Measurements from ENCODE around the gene PRAME.

PRAME gene

DNA sequence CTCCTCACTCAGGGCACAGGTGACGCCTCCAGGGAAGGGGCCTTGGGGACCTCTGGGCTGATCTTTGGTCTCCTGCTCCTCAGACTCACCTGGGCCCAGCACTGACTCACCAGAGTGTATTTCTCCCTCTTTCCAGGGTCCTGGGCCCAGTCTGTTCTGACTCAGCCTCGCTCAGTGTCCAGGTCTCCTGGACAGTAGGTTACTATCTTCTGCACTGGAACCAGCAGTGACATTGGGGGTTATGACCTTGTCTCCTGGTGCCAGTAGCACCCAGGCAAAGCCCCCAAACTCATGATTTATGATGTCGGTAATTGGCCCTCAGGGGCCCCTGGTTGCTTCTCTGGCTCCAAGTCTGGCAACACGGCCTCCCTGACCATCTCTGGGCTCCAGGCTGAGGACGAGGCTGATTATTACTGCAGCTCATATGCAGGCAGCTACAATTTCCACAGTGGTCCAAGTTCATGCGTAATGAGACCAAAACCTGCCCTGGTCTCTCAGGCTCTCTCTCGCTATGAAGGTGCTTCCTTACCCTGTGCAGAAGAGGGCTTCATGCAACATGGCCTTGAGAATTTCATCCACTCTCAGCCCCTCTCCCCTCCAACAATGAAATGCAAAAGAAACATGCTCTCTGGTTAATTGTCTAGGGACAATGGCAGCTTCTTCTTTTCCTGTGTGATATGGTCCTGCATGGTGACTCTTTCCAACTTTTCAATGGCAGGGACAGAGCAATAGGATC, 21.0 kb upstream of the PRAME start:
- no peak for DNase-seq (ENCODE audit: low read depth)

DNA sequence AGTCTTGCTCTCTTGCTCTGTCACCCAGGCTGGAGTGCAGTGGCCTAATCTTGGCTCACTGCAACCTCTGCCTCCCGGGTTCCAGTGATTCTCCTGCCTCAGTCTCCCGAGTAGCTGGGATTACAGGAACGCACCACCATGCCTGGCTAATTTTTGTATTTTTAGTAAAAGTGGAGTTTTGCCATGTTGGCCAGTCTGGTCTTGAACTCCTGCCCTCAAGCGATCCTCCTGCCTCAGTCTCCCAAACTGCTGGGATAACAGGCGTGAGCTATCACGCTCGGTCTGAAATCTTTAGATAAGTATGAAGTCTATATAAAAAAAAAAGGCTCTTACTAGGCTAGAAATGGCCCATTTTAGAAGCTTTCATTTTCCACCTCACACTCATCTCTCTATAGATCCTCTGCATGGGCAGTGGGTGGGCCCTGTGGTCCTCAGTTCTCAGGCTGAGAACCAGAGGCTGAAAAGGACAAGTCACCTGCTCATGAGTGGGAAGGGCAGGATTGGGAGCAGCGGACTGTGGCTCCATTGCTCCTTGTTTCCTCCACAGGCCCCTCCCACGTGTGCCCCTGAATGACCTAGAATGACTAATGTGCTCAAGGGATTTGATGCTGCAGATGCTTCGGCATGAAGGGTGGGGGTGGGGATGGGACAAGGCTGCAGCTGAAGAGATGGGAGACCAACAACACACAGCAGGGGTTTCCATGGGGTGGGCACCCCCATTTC, 19.8 kb upstream of the PRAME start:
- no peak for DNase-seq (ENCODE audit: low read depth)

DNA sequence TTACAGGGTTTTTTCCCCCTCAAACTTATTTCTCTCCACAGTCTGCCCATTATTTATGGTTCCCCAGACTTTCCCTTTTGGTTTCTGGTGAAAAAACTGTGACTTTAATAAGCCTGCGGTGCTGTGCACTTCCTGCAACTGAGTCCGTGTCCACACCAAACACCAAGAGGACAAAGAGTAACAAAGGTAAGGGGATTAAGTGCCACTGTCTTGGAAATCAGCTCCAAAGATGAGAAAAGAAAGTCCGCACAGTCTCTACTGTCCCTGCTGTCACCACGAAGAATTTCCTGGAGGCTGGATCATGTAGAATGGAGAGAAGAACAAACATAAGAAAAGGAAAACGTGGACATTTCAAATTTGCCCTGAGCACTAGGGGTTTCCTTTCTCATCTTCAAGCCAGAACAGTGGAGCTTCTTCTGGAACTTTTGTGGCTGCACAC, 17.9 kb upstream of the PRAME start:
- no peak for DNase-seq (ENCODE audit: low read depth)

DNA sequence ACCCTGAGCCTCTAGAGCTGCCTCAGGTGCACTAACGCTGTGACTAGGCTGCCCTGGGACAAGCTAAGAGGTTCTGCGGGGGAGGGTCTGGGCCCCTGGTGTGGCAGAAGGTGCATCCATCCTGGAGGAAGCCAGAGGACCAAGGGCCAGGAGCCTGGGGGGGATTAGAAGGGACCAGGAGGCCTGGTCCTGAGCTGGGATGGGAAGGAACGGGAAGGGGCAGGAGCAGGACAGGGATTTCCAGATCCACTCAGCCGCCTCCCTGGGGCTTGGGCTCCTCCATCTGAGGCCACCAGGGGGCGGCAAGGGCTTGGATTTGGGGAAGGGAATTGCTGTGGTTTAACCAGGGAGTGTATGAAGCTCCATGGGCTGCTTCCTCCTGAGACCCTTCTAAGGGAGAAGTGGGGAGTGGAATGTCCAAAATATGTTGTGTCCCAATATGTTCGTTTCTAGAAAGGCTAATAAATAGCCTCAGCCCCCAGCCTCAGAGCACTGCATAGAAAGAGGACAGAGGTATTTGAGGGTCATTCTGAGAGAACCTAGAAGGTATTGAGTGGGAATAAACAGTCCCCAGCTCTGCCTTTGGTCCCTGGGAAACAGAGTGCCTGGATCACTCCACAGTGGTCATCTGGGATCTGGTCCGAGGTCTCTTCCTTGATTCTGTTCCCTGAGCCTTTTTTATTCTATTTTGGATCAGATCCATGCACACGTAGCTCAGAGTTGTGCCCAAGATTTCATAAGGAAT, 17.4 kb upstream of the PRAME start:
- no peak for DNase-seq (ENCODE audit: low read depth)

DNA sequence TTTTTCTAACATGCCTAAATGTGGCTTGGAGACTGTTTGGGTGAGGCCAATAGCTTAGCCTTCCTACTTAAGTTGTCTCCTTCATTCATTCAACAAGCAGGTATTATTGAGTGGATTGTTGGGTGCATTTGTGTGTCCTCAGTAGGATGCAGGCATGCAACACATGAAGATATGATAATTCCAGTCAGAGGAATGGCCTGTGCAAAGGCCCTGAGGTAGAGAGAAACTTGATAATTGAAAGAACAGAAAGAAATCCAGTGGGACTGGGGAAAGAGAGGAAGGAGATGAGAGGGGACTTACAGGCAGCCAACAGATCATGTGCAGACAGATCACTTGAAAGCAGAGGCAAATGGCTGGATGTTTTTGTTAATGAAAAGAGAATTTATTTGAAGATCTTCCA, 15.3 kb upstream of the PRAME start:
- no peak for DNase-seq (ENCODE audit: low read depth)

DNA sequence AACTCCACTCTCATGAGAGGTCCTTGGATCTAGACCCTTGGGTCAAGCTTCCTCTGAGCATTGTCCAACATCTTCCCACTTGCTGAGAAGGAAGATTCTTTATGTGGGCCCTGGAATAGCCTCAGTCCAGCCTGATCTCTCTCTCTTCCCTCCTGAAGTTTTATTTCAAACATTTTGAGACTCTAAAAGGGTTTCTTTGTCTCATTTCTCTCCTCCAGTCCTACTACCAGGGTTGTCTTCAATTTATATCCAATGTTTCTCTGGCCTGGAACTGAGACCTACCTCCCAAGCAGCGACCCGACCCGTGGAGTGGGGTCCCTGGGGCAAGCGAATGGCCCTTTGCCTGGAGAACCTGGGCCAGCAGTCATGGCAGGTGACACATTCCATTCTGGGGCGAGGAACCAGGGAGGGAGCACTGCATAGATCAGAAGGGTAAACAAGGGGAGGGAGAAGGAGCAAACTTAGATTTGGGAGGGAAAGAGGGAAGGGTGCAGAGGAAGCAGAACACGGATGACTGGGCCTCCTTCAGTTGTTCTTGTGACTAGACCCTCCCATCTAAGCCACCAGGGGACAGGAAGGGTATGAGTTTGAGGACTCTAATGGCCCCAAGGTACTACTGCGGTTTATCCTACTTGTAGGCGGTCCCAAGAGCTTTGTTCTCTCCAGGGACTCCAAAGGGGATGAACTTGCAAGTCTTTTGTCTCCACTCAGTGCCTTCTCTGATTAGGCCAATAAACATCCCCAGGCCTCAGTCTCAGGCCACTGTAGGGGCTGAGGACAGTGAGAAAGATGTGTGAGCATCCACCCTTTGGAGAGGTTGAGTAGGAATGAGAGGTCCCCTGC, 14.2 kb upstream of the PRAME start:
- DNase-seq (ENCODE audit: low read depth), result no peak

DNA sequence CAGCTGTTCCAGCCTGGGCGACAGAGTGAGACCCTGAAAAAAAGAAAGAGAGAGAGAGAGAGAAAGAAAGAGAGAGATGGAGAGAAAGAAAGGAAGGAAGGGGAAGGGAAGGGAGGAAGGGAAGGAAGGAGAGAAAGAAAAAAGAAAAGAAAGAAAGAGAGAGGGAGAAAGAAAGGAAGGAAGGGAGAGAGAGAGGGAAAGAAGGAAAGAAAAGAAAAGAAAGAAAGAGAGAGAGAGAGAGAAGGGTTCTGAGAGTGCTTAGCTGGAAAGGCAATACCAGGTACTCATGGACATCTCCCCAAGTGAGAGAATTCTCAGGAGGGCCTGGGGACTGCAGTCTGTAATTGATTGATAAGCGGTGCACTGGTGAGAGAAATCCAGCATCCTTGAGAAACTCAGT, 12.8 kb upstream of the PRAME start:
- DNase-seq (ENCODE audit: low read depth), result no peak

DNA sequence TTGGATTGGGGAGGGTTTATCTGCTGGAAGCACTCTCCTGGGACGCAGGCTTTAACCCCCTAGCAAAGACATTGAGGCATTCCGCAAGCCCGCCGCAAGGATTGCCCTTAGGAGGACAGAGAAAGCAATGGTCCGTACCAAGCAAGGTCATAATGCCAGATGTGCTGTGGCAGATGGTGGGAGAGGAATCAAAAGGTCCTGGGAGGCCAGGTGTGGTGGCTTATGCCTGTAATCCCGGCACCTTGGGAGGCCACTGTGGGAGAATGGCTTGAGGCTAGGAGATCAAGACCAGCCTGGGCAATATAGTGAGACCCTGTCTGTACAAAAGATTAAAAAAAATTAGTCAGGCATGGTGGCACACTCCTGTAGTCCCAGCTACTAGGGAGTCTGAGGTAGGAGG, 12.4 kb upstream of the PRAME start:
- no peak for DNase-seq (ENCODE audit: low read depth)

DNA sequence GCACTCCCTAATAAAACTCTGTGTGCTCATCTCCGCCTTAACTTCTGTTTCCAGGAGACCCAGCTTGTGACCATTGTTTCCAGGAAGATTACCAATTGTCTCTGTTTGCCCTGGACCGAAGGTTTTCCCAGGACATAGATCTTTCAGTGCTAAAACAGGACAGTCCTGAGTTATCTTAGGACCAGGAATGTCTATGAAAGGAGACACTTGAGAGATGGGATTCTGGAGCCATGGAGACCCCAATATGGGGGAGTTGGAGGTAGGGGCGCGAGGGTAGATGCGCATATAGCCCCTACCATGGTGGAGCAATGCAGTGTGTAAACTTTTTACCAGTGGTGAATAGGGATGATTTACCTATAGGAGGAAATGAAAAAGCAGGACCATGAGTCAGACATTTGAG, 10.2 kb upstream of the PRAME start:
- DNase-seq (ENCODE audit: low read depth), result no peak

DNA sequence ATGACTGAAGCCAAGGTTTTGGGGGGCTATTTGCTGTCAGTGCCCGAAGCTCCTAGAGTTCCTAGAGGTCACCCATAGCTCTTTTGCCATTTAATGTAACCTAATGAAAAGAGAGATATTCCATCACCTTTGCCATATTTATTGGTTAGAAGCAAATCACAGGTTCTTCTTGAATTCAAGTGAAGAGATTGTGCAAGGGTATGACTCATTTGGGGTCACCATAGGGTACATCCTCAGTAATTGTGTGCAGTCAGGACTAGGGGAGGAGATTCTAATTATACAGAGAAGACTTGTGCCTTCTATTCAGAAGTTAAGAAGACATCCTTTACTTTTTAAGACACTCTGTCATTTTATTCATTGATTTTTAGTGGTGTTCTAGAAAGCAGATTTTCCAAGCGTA, 6.9 kb upstream of the PRAME start:
- no peak for DNase-seq (ENCODE audit: low read depth)

DNA sequence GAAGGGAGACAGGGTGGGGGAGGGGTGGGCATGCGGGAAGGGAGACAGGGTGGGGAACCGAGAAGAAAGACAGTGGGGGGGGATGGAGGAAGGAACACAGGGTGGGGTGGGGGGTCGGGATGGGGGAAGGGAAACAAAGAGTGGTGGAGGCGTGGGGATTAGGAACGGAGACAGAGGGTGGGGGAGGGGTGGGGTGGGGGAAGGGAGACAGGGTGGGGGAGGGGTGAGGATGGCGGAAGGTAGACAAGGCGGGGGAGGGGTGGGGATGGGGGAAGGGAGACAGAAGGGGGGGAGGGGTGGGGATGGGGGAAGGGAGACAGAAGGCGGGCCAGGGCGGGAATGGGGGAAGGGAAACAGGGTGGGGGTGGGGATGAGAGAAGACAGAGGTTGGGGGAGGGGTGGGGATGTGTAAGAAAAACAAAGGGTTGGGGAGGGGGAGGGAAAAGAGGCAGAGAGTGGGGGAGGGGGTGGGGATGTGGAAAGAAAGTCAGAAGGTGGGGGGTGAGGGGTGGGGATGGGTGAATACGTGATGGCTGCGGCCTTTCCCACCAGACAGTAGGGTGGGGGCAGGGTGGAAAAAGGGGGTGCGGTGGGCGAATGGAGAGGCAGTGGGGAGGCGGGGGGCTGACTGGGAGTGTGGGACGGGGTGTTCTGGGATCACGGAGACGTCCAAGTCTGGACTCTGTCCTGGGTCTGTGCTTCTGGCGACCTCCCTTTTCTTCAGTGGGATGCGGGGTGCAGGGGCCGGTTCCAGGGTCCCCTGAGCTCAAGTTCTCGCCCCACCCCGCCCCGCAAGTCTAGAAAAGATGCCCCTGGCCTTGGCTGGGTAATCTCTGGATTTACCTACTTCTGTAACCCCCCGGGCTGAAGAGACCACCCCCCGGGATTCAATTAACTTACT, 744 bp downstream of the PRAME start:
- no peak for DNase-seq (ENCODE audit: low read depth)

DNA sequence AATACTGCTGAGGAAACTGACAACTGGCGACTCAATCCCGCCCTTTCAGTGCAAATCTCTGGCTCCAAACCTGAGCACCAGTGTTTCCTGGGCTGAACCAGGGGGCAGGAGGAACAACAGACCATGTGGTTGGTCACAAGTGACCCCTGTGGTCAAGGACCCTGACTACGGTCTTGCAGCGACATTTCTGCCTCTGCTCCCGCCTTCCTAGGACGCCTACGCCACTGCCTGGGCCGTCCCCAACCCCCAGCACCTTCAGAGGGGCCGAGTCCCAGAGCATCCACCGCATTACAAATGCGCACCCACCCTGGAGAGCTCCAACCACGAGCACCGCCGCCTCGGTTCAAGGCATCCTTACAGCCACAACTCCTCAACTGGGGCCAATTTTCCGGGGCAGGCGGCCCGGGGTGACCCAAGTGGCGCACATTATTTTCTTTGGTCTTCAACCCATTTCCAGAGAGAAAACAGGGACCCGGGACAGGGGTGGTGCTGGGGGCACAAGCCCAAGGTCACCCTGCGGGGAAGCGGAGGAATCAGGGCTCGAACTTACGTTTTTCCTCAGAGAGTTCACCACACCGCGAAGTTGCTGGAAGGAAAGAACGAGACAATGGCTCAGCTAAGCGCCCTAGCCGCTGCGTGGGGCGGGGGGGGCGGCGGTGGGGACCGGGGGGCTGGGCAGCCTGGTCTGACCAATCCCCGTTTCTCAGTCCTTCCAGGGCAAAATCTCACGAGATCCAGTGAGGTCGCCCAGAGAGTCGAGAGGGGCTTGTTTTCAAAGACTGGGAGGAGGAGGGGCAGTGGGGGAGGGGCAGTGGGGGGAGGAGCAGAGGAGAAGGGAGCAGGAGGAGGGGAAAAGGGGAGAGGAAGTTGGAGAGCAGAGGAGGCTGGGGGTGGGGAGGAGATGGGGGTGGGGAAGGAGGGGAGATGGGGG, 1.8 kb downstream of the PRAME start:
- DNase-seq (ENCODE audit: low read depth), result no peak

DNA sequence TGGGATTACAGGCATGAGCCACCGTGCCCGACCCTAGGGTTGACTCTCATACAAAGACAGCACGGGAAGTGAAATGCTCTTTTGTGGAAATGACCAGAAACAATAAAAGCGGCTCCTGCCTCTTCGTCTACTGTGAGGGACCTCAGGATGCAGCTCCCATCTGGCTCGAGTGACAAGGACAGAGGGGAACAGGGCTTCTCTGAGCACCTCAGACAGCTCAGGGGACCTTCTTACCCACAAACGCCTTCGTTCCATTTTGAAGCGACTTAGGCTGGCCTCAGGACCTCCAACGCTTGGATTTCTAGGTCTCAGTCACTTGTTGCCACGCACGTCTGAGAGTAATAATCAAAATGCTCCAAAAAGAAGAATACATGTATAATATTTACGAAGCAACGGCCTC, 2.5 kb downstream of the PRAME start:
- DNase-seq (ENCODE audit: low read depth), result no peak

DNA sequence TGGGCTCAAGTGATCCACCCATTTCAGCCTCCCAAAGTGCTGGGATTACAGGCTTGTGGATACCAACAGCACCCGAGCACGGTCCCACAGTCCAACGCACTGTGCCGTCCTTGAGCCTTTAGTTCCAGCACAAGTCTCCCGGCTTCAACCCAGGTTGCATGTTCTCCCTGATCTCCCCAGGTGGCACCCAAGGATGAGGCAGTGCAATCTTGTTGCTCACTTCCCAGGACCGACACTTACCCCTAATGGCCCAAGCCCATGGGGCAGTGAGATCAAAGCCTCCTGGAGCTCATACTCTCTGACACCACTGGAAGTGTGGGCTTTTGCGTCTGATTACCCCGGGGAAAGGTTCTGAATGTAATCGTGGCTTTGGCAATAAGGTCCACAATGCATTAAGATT, 3.5 kb downstream of the PRAME start:
- DNase-seq (ENCODE audit: low read depth), result no peak

DNA sequence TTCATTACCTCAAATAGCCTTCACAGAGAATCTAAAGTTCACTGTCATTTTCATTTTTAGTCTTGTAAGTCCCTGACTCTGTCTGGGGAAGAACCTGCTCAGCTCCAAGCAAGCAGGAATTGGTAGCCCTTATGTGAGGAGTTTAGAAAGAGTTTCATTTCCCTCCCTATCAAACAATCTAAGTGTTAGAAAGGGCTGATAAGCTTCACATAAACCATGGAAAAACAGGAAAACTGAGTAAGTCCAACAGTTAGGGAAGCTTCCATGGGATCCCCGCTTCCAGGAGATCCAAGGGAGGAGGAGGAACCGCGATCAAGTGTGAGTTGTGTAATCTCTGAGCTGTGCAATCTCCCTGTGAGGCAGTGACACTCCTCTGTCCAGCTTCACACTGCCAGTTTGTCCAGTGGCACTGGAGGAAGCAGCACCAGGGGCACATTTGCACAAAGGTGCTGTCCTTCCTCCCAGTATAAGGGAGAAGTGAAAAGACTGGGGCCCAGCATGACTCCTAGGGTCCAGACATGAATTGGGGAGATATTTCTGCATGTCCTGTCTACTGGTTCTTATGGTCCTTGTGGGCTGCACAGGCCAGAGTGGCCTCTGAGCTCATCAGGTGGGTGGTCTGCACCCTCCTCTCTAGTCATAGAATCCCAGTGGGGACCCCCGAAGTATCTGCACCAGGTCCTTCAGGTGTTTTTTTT, 4.3 kb downstream of the PRAME start:
- no peak for DNase-seq (ENCODE audit: low read depth)

DNA sequence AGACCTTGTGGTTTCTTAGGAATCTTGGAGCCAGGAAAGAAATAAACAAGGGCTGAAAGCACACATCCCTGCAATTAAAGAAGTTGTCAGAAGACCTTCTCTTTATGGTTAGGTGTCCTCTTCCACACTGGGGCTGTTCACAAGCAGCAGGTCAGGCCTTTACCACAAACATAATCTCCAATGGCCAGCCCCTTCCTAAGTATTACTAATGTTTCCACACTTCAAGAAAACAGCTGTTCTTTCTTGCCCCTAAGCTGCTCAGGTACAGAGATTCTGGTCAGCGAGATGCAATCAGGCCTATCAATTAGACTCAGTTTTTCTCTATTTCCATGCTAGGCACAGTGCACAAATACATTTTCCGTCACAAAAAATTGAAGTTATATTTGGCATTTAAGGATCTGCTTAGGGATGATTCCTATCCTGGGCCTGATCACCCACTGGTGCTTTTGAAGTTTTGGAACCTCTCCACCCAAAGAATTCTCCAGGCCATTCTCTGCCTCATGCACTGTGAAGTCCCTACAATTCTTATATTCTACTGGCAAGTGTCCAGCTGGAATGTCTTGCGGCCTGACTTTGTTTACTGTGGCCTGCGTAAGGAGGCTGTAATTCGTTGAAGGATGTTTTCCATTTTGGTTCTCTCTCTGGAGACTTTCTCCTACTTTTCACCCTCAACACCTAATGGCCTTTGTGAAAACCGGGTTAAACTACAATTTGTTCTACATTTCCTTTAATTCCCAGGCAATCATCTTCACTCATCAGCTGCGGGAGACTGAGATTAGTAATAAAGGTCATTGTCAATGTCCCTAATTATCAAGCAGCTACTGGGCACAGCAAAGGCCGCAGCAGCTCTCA, 5.1 kb downstream of the PRAME start:
- DNase-seq (ENCODE audit: low read depth), result no peak

DNA sequence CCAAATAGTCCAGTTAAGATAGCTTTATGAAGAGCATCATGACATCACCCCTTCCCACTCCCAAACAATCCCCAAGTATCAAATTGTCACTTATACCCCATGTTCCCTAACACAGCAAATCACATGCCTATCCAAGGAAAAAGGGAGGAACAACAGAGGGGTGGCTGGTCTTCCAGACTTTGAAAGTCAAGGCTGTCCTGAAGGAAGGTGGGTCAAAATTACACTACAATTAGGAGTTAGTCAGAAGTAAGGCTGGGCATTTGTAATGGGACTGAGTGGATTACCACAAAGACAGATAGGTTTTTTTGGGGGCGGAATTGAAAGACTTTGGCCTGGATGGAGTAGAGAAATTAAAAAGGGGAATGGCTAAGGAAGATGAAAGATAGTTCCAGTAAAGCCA, 5.9 kb downstream of the PRAME start:
- DNase-seq (ENCODE audit: low read depth), result no peak

DNA sequence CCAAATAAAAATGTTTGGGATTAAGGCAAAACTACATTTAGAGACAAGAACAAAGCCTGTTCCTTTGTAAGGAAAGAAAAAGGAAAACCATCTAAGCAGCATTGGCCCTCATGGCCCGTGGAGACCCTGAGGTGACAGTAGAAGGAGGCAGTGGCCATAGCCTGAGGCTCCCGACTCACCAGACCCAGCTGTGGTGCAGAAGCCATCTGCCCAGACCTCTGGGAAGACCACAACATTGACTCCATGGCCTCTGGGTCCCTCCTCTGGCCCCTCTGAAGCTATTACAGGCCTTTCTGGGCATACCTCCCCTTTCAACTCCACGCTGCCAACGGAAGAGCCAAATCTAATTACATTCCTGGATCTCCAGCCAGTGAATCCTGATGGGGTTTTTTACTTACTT, 6.4 kb downstream of the PRAME start:
- DNase-seq (ENCODE audit: low read depth), result no peak
